Thoracic aorta (tissue), 2 donors: ENCODE measurements around the gene PREB. TPM values are rescaled to one million over a fixed set of nuclear protein-coding genes. Genes with fewer than 3 reads are reported as not detected.

Experiments
- ATAC-seq: fragments of 150-250 bp; one replicate; pipeline ENCODE4 v1.8.0; 2017; ENCODE audit warnings: low read depth; ENCODE audit not compliant: insufficient number of reproducible peaks, low FRiP score
- DNase-seq: peaks from one replicate; pipeline ENCODE4 v3.0.0-alpha.2; 2020; ENCODE audit warnings: low spot score
- H3K27ac ChIP-seq, 2 donors: fragments of 200-600 bp; sonication (generic); 1 replicate in 1 of 2; 2 replicates in 1 of 2; pipeline ENCODE4 v1.5.1; 2016; ENCODE audit warnings: mild to moderate bottlenecking in 2 of 2, moderate library complexity in 2 of 2
- H3K27me3 ChIP-seq: fragments of 200-600 bp; sonication (generic); replicated peaks from 2 replicates; pipeline ENCODE4 v1.6.0; 2016; ENCODE audit warnings: mild to moderate bottlenecking; ENCODE audit not compliant: insufficient read depth
- H3K36me3 ChIP-seq: fragments of 200-600 bp; sonication (generic); one replicate; pipeline ENCODE4 v1.5.1; 2016
- H3K4me1 ChIP-seq, 2 donors: fragments of 200-600 bp; sonication (generic); 1 replicate in 1 of 2; 2 replicates in 1 of 2; pipeline versions ENCODE4 v1.5.1 to v1.6.0; 2016; ENCODE audit warnings: low read depth in 2 of 2, mild to moderate bottlenecking in 1 of 2; ENCODE audit not compliant: control insufficient read depth in 1 of 2
- H3K4me3 ChIP-seq: fragments of 200-600 bp; sonication (generic); 2 replicates; pipeline ENCODE4 v1.5.1; 2016; ENCODE audit warnings: mild to moderate bottlenecking
- H3K9me3 ChIP-seq: fragments of 200-600 bp; sonication (generic); 2 replicates; pipeline ENCODE4 v1.5.1; 2016
- CTCF ChIP-seq: fragments of 200-600 bp; sonication (generic); IDR thresholded peaks from one replicate; pipeline ENCODE4 v1.5.1; 2019; ENCODE audit warnings: antibody characterized with exemption
- total RNA-seq, 2 donors: library from RNA; depleted of rRNA; stranded (reverse); fragments of >200 nt; gene quantifications; one replicate each; pipeline versions ENCODE4 v1.1.0 to v1.2.3, GENCODE V29; 2016

PREB gene
- total RNA-seq, 2 donors from 2014 or later: 64.3 to 92.3 TPM

GRCh38 chr2:27152102-27152795 lies 17.8 kb upstream of the PREB start:
- TF ChIP-seq CTCF: no peak
- no peaks in the 10 kb centered on the region for H3K36me3 ChIP-seq
- no peaks in the 10 kb centered on the region for H3K27me3 ChIP-seq
- ATAC-seq: no peak
- H3K4me3 ChIP-seq: no peak overlapping the region
- no peaks in the 10 kb centered on the region for H3K4me1 ChIP-seq
- H3K9me3 ChIP-seq: no peaks in the 10 kb centered on the region
- H3K27ac ChIP-seq: no peak overlapping the region
- no peak for DNase-seq

DNA sequence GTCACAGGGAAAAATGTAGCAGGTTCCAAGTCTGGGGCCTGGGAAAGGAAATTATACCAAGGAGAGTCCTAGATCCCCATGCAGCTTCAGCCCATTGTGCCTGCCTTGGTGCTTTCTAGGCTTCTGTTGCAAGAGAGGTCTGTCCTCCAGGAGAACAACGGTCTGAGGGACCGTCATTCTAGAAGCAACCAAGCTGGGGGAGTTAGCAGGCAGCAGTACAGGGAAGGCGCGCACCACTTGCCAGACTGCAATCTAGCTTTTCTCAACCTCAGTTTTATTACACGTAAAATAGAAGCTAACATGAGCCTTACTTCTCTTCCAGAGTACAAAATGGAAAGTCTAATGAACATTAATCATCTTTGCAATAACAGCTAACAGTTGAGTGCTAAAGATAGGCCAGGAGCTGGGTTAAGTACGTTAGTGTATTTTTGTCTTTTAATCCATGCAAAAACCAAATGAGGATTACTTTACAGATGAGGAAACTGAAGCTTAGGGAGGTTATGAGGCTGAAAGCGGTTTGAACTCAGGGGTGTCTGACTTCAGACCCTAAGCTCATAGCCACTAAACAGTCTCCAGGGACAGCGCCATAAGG lies 16.3 kb upstream of the PREB start:
- H3K4me3 ChIP-seq: no peak overlapping the region
- H3K4me1 ChIP-seq: no peaks in the 10 kb centered on the region
- no peak for TF ChIP-seq CTCF
- no peak for ATAC-seq
- H3K27ac ChIP-seq: no peak overlapping the region
- DNase-seq: no peak
- no peaks in the 10 kb centered on the region for H3K27me3 ChIP-seq
- no peaks in the 10 kb centered on the region for H3K9me3 ChIP-seq
- no peaks in the 10 kb centered on the region for H3K36me3 ChIP-seq

GRCh38 chr2:27149570-27150405 lies 15.4 kb upstream of the PREB start:
- Histone ChIP-seq H3K9me3 (no peaks in the 10 kb centered on the region), H3K4me1 (no peaks in the 10 kb centered on the region), H3K27me3 (no peaks in the 10 kb centered on the region), H3K4me3 (no peak overlapping the region), H3K27ac (no peak overlapping the region), H3K36me3 (no peaks in the 10 kb centered on the region)
- ATAC-seq (no peak), DNase-seq (no peak)
- TF ChIP-seq CTCF: no peak

DNA sequence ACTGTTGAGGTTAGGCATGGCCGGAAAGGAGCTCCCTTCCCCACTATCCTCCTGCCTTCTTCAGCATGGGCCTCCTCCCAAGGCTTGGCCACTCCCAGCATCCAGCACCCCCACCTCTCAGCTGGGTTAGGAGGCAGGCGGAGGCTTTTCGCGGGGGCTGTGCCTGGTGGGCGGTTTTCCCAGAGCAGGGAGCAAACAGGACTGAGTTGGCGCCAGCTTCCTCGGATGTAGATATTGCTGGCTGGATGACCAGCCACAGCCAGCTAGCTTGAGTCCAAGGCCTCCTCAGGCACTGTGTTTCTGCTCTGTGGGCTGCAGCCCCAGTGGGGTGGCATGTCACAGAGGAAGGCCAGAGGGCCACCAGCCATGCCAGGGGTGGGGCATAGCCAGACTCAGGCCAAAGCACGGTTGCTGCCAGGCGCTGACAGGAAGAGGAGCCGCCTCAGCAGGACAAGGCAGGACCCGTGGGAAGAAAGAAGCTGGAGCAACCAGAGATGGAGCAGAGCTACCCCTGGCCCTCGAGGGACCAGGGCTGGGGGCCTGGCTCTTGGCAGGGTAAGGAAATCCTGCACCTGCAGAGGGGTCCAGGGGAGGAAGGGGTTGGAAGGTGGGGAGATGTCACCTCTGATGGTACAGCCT lies 14.5 kb upstream of the PREB start, which contains the start of gene TCF23:
Gene TCF23, plus strand, starts transcription at position 204 of the 639 bp plus-strand sequence. Its CDS starts 130 bp downstream, at position 334.
- H3K9me3 ChIP-seq: no peaks in the 10 kb centered on the region
- TF ChIP-seq CTCF: no peak
- H3K36me3 ChIP-seq: no peaks in the 10 kb centered on the region
- no peaks in the 10 kb centered on the region for H3K27me3 ChIP-seq
- DNase-seq: no peak
- no peak within 1 kb of the TSS for H3K4me3 ChIP-seq
- no peak within 1 kb of the TSS for H3K27ac ChIP-seq
- no peaks in the 10 kb centered on the region for H3K4me1 ChIP-seq
- ATAC-seq: no peak

DNA sequence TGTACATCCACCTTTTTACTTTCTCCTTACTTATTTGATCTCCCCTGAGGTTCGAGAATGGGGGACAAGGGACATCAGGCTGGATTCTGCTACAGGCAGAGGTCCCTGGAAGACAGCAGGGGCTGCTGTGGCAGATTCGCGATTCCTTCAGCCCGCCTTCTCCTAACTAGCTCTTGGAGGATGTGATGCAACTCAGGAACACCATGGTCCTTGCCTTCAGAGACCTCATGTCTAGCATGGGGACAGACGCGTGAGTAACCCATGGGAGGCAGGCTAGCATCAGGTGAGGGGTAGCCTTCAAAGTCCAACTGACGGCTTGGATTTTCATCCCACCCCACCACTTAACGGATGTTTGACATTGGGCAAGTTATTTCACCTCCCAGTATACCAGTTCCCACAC lies 13.5 kb upstream of the PREB start:
- H3K4me3 ChIP-seq: no peak overlapping the region
- no peak for ATAC-seq
- no peaks in the 10 kb centered on the region for H3K36me3 ChIP-seq
- no peak for TF ChIP-seq CTCF
- no peaks in the 10 kb centered on the region for H3K27me3 ChIP-seq
- no peak for DNase-seq
- no peaks in the 10 kb centered on the region for H3K4me1 ChIP-seq
- H3K27ac ChIP-seq: no peak overlapping the region
- no peaks in the 10 kb centered on the region for H3K9me3 ChIP-seq
